Esophagus (tissue), 2 donors: ENCODE data around the gene SHISA7. TPM values are rescaled to one million over a fixed set of nuclear protein-coding genes. Genes with fewer than 3 reads are reported as not detected.

Source experiments
- H3K27ac ChIP-seq, 2 donors: one replicate each; pipeline ENCODE4 v1.5.1; 2013; ENCODE audit warnings: low read depth in 2 of 2, mild to moderate bottlenecking in 2 of 2, inconsistent platforms in 1 of 2, low read length in 1 of 2, moderate library complexity in 1 of 2
- H3K27me3 ChIP-seq, 2 donors: one replicate each; pipeline ENCODE4 v1.6.1; 2013; ENCODE audit warnings: low read length in 2 of 2, control low read depth in 1 of 2, mild to moderate bottlenecking in 1 of 2; ENCODE audit not compliant: insufficient read depth in 2 of 2, control insufficient read depth in 1 of 2
- H3K36me3 ChIP-seq, 2 donors: one replicate each; pipeline ENCODE4 v1.6.1; 2013; ENCODE audit warnings: low read length in 1 of 2; ENCODE audit not compliant: control insufficient read depth in 2 of 2, insufficient read depth in 2 of 2
- H3K4me1 ChIP-seq, 2 donors: one replicate each; pipeline ENCODE4 v1.6.1; 2013; ENCODE audit warnings: low read length in 1 of 2; ENCODE audit not compliant: control insufficient read depth in 2 of 2, insufficient read depth in 2 of 2
- H3K4me3 ChIP-seq, 2 donors: one replicate each; pipeline ENCODE4 v1.5.1; 2013; ENCODE audit warnings: low read length in 2 of 2, mild to moderate bottlenecking in 2 of 2, low read depth in 1 of 2, moderate library complexity in 1 of 2
- H3K9me3 ChIP-seq, 2 donors: one replicate each; pipeline ENCODE4 v1.6.1; 2013; ENCODE audit warnings: mild to moderate bottlenecking in 2 of 2, low read depth in 1 of 2, low read length in 1 of 2, moderate library complexity in 1 of 2; ENCODE audit not compliant: control insufficient read depth in 2 of 2, insufficient read depth in 1 of 2
- WGBS, 2 donors: extraction: QIAGEN DNeasy Blood & Tissue Kit; methylation state at CpG; one replicate each; pipeline ENCODE4 v1.1.7; 2013; 5-methylcytosine and 5-hydroxymethylcytosine counted together
- polyA plus RNA-seq, 2 donors: library from polyadenylated mRNA; stranded (reverse); fragments of 200-250 nt; gene quantifications; one replicate each; pipeline ENCODE4 v1.2.3, GENCODE V29; 2013
- donor health status: healthy with polysubstance abuse.
- donor health status: Bipolar disorder and iron deficiency.

SHISA7 gene
- under 1 TPM in 1 of 2 donors, not detected in 1; 0.01 TPM for polyA plus RNA-seq

- Histone ChIP-seq H3K9me3 (peaks cover 0 to 10% of the 10 kb centered on the region in 2 donors), H3K4me3 (no peak within 1 kb of the TSS), H3K4me1 (peaks cover 8 to 20% of the 10 kb centered on the region in 2 donors), H3K36me3 (no peaks in the 10 kb centered on the region), H3K27me3 (peaks cover 7 to 38% of the 10 kb centered on the region in 2 donors), H3K27ac (no peak within 1 kb of the TSS)
- WGBS, 2 donors, result 2 to 3% methylated on average over 43 of the region's 43 CpGs
Measured at GRCh38 chr19:55443045-55443823, at the start of gene SHISA7. SHISA7 (minus strand) TSS chr19:55443300; CDS start chr19:55442863, 437 bp downstream.

GRCh38 chr19:55492362-55492944 is 49.4 kb upstream of the SHISA7 start:
- Histone ChIP-seq H3K36me3 (no peaks in the 10 kb centered on the region), H3K27me3 (no peaks in the 10 kb centered on the region), H3K4me3 (no peak overlapping the region), H3K4me1 (peaks cover 3 to 8% of the 10 kb centered on the region in 2 donors), H3K27ac (no peak overlapping the region), H3K9me3 (no peaks in the 10 kb centered on the region)
- 32 to 46% methylated on average over 12 of the region's 12 CpGs for WGBS, 2 donors

GRCh38 chr19:55491546-55492360 is 48.7 kb upstream of the SHISA7 start:
- Histone ChIP-seq H3K36me3 (no peaks in the 10 kb centered on the region), H3K9me3 (no peaks in the 10 kb centered on the region), H3K27me3 (no peaks in the 10 kb centered on the region), H3K27ac (peak overlapping the region in 1 of 2 donors; percentile 28), H3K4me1 (peaks cover 5 to 8% of the 10 kb centered on the region in 2 donors), H3K4me3 (no peak overlapping the region)
- WGBS, 2 donors, result 53 to 60% methylated on average over 24 of the region's 24 CpGs

- peaks cover 5 to 8% of the 10 kb centered on the region in 2 donors for H3K4me1 ChIP-seq
Measured at GRCh38 chr19:55490478-55491432, 47.7 kb upstream of the SHISA7 start.

GRCh38 chr19:55489711-55490477 is 46.8 kb upstream of the SHISA7 start:
- no peak overlapping the region for H3K4me3 ChIP-seq
- peaks cover 8 to 9% of the 10 kb centered on the region in 2 donors for H3K4me1 ChIP-seq
- H3K9me3 ChIP-seq, result no peaks in the 10 kb centered on the region
- WGBS, 2 donors, result 64 to 70% methylated on average over 20 to 21 of the region's 21 CpGs
- H3K27me3 ChIP-seq, result no peaks in the 10 kb centered on the region
- no peak overlapping the region for H3K27ac ChIP-seq
- H3K36me3 ChIP-seq, result no peaks in the 10 kb centered on the region

More at GRCh38 chr19:55490478-55491432, 47.7 kb upstream of the SHISA7 start:
- H3K9me3 ChIP-seq, result no peaks in the 10 kb centered on the region
- H3K27ac ChIP-seq, result peak overlapping the region in 1 of 2 donors; percentile 28
- no peak overlapping the region for H3K4me3 ChIP-seq
- no peaks in the 10 kb centered on the region for H3K27me3 ChIP-seq
- H3K36me3 ChIP-seq, result no peaks in the 10 kb centered on the region
- 75 to 78% methylated on average over 47 to 52 of the region's 52 CpGs for WGBS, 2 donors

GRCh38 chr19:55488986-55489710 is 46.0 kb upstream of the SHISA7 start:
- H3K9me3 ChIP-seq, result no peaks in the 10 kb centered on the region
- peak overlapping the region; percentile 40 to 68 for H3K27ac ChIP-seq
- H3K4me3 ChIP-seq, result no peak overlapping the region
- H3K27me3 ChIP-seq, result no peaks in the 10 kb centered on the region
- H3K4me1 ChIP-seq, result peaks cover 9 to 14% of the 10 kb centered on the region in 2 donors
- WGBS, 2 donors, result 63 to 68% methylated on average over 27 to 36 of the region's 36 CpGs
- H3K36me3 ChIP-seq, result no peaks in the 10 kb centered on the region

GRCh38 chr19:55487924-55488687 is 45.0 kb upstream of the SHISA7 start, which contains the start of gene SSC5D:
SSC5D (plus strand) TSS chr19:55488436; CDS start chr19:55488590, 154 bp downstream.
- whole genome bisulfite sequencing, 2 donors, result 14 to 19% methylated on average over 15 to 17 of the region's 21 CpGs
- Histone ChIP-seq H3K9me3 (no peaks in the 10 kb centered on the region), H3K27me3 (no peaks in the 10 kb centered on the region), H3K36me3 (peaks cover 0 to 9% of the 10 kb centered on the region in 2 donors), H3K27ac (peak within 1 kb of the TSS; percentile 77 to 84), H3K4me3 (no peak within 1 kb of the TSS), H3K4me1 (peaks cover 9 to 17% of the 10 kb centered on the region in 2 donors)
